ENCODE results near the gene BLID. TPM values are rescaled to one million over a fixed set of nuclear protein-coding genes. Genes with fewer than 3 reads are reported as not detected.

BLID gene
- total RNA-seq, 2 experiments from 2014 or later, result not detected

DNA sequence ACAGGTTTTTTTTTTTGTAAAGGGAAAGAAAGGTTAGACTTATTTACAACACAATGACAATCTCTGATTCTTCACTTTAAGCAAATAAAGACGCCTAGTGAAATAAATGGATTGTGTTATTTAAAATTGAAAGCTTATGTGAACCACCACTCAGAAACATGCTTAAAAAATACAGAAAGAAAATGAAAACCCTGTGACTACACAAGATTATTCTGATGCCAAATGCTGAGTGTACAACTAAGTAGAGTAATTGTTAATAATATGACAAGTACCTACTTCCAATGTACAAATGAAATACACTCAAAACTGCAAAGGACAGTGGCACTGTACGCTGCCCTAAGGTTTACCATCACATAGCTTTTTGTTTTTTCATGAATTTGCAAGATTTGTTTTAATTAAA, 1.0 kb downstream of the BLID start:
- no peak for TF ChIP-seq EZH2phosphoT487 (IDR thresholded peaks at IDR 0.05; ENCODE audit: borderline replicate concordance, low read depth, low read length)
- TF ChIP-seq, protein P1, sequence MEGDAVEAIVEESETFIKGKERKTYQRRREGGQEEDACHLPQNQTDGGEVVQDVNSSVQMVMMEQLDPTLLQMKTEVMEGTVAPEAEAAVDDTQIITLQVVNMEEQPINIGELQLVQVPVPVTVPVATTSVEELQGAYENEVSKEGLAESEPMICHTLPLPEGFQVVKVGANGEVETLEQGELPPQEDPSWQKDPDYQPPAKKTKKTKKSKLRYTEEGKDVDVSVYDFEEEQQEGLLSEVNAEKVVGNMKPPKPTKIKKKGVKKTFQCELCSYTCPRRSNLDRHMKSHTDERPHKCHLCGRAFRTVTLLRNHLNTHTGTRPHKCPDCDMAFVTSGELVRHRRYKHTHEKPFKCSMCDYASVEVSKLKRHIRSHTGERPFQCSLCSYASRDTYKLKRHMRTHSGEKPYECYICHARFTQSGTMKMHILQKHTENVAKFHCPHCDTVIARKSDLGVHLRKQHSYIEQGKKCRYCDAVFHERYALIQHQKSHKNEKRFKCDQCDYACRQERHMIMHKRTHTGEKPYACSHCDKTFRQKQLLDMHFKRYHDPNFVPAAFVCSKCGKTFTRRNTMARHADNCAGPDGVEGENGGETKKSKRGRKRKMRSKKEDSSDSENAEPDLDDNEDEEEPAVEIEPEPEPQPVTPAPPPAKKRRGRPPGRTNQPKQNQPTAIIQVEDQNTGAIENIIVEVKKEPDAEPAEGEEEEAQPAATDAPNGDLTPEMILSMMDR (conservative IDR thresholded peaks at IDR 0.05; ENCODE audit: low read length), result no peak
- ChIA-PET POLR2A (interaction anchor here (1.2 kb wide), 1 partner anchor 18 kb away, joined by 3 read pairs; no protein-coding TSS in a partner anchor), CTCF (ENCODE audit: unreplicated experiment) (no interaction called here)
- Histone ChIP-seq H3K9me3 (ENCODE audit: low read length) (no peaks in the 10 kb centered on the region), H4K20me1 (ENCODE audit: insufficient read depth, low read length) (no peaks in the 10 kb centered on the region), H2AFZ (ENCODE audit: low read length) (no peak overlapping the region), H3K27ac (ENCODE audit: low read depth, low read length, poor library complexity, severe bottlenecking) (no peak overlapping the region), H3K4me2 (ENCODE audit: low read length) (no peak overlapping the region), H3K4me1 (ENCODE audit: insufficient read depth, low read length, poor library complexity, severe bottlenecking) (no peaks in the 10 kb centered on the region), H3K79me2 (ENCODE audit: insufficient read depth, low read depth, low read length) (no peaks in the 10 kb centered on the region), H3K36me3 (ENCODE audit: insufficient read depth, low read length) (no peaks in the 10 kb centered on the region), H3K4me3 (ENCODE audit: low read depth, low read length, poor library complexity, severe bottlenecking) (no peak overlapping the region), H3K9me2 (ENCODE audit: insufficient read depth, low read length) (no peaks in the 10 kb centered on the region)
- no TSS peak for BruUV-seq (replicated peaks)
- intact Hi-C loops (cut with micrococcal nuclease; ENCODE audit: unreplicated experiment), result no loop called here
- DNase-seq (ENCODE audit: low spot score), result no peak

DNA sequence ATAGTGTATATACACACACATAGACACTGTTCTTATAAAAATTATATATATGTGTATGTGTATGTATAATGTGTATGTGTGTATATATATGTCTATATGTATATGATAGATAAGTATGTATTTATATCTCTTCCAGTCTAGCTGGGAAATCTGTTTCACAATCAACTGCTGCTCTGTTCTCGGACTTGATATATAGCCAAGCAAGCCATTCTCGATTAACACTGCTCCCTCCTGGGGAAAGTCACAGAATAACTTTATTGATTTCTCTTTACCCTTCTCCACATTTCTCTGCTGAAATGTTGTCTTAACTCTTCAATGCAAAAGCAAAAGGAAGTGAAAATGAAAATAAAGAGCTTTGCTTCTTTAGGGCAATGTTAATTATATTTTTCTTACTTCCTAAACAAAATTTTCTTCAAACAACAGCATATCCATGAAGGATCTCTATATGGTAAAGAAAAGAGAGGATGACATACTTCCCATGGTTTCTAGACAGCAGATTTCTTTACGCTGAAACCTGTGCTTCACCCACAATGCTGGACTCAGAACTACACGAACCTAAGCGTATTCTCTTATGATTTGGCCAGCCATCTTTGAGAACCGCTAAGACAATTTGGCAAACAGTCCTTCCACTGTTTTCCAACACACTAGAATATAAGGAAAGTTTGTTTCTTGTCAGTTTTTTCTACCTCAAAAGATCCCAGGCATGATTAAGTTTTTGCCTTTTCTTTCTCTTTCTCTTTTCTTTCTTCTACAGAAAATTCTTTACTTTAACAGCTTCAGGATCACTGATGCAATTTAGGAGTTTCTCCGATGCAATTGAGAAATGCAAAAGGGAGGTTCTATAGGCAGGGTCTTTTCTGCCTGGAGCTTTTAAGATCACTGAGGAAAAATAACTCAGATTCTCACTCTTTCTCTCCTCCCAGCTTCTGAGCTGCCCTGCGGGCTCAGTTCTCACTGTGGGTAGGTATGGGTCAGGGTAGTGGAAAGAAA, 1.9 kb downstream of the BLID start:
- no peaks in the 10 kb centered on the region for H3K36me3 ChIP-seq (ENCODE audit: insufficient read depth, low read length)
- TF ChIP-seq, protein P1 (conservative IDR thresholded peaks at IDR 0.05; ENCODE audit: low read length), result no peak
- TF ChIP-seq EZH2phosphoT487 (IDR thresholded peaks at IDR 0.05; ENCODE audit: borderline replicate concordance, low read depth, low read length), result no peak
- no peak overlapping the region for H2AFZ ChIP-seq (ENCODE audit: low read length)
- H3K27ac ChIP-seq (ENCODE audit: low read depth, low read length, poor library complexity, severe bottlenecking), result no peak overlapping the region
- no peak for DNase-seq (ENCODE audit: low spot score)
- H3K4me3 ChIP-seq (ENCODE audit: low read depth, low read length, poor library complexity, severe bottlenecking), result no peak overlapping the region
- H4K20me1 ChIP-seq (ENCODE audit: insufficient read depth, low read length), result no peaks in the 10 kb centered on the region
- no peaks in the 10 kb centered on the region for H3K9me3 ChIP-seq (ENCODE audit: low read length)
- POLR2A ChIA-PET, result interaction anchor here (1.2 kb wide), 1 partner anchor 17 kb away, joined by 3 read pairs; no protein-coding TSS in a partner anchor
- no peaks in the 10 kb centered on the region for H3K9me2 ChIP-seq (ENCODE audit: insufficient read depth, low read length)
- no TSS peak for BruUV-seq (replicated peaks)
- H3K79me2 ChIP-seq (ENCODE audit: insufficient read depth, low read depth, low read length), result no peaks in the 10 kb centered on the region
- CTCF ChIA-PET (ENCODE audit: unreplicated experiment), result no interaction called here
- intact Hi-C loops (cut with micrococcal nuclease; ENCODE audit: unreplicated experiment), result no loop called here
- no peak overlapping the region for H3K4me2 ChIP-seq (ENCODE audit: low read length)
- no peaks in the 10 kb centered on the region for H3K4me1 ChIP-seq (ENCODE audit: insufficient read depth, low read length, poor library complexity, severe bottlenecking)
